Fibroblast of villous mesenchyme (primary cell): ENCODE data around the gene TMEM135. TPM values are rescaled to one million over a fixed set of nuclear protein-coding genes. Genes with fewer than 3 reads are reported as not detected.
A peak's percentile ranks its signal among the peaks of the same experiment; 100 is the strongest.
"Not testable (repeated sequence)": the region's sequence is repeated elsewhere in the genome, so short reads cannot be mapped to it uniquely, and the experiment has no call there.

Experiments used
- DNase-seq: peaks from one replicate; pipeline ENCODE4 v3.0.0-alpha.2; 2010; ENCODE audit warnings: low read depth
- H3K4me3 ChIP-seq: 2 replicates; pipeline ENCODE4 v1.5.1; 2011; ENCODE audit warnings: low read depth, mild to moderate bottlenecking, low read length
- total RNA-seq: library from RNA; depleted of rRNA; stranded (reverse); fragments of >200 nt; gene quantifications from 2 replicates; pipeline ENCODE4 v1.2.3, GENCODE V29; 2012
- TF ChIP-seq, protein P1 (sequence below): IDR thresholded peaks from 2 replicates; pipeline ENCODE4 v1.5.1; 2012; ENCODE audit warnings: low read depth, mild to moderate bottlenecking, low read length; ENCODE audit not compliant: insufficient read depth

Gene TMEM135
- total RNA-seq, 1 donor = 35.4 TPM

DNA sequence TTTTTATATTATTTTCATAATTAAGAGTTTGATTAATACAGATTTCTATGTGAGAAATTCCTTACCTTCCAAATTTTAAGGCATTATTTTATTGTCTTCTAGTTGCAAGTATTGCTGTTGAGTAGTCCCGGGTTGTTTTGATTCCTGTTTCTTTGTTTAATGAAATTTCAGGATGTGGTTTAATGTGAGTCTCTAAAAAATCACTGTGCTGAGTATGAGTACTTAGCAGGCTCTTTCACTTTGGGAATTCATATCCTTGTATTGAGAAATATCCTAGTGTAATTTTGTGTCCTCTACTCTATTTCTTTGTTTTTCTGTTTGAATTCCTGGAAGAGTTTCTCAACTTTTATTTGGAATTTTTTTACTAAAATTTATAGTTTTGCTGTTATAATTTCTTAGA lies 113.2 kb downstream of the TMEM135 start:
- TF ChIP-seq, protein P1, sequence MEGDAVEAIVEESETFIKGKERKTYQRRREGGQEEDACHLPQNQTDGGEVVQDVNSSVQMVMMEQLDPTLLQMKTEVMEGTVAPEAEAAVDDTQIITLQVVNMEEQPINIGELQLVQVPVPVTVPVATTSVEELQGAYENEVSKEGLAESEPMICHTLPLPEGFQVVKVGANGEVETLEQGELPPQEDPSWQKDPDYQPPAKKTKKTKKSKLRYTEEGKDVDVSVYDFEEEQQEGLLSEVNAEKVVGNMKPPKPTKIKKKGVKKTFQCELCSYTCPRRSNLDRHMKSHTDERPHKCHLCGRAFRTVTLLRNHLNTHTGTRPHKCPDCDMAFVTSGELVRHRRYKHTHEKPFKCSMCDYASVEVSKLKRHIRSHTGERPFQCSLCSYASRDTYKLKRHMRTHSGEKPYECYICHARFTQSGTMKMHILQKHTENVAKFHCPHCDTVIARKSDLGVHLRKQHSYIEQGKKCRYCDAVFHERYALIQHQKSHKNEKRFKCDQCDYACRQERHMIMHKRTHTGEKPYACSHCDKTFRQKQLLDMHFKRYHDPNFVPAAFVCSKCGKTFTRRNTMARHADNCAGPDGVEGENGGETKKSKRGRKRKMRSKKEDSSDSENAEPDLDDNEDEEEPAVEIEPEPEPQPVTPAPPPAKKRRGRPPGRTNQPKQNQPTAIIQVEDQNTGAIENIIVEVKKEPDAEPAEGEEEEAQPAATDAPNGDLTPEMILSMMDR = no peak
- DNase-seq = peak; percentile 77
- no peak overlapping the region for H3K4me3 ChIP-seq

DNA sequence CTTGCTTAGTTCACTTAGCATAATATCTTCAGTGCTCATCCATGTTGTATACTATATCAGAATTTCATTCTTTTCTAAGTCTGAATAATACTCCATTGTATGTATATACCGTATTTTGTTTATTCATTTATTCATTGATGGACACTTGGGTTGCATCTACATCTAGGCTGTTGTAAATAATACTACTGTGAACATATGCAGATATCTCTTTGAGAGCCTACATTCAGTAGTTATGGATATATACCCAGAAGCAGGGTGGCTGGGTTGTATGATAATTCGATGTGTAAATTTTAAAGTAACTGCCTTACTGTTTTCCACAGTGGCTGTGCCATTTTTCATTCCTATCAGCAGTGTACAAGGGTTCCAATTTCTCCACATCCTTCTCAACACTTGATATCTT lies 116.5 kb downstream of the TMEM135 start:
- TF ChIP-seq, protein P1 = no peak
- H3K4me3 ChIP-seq = no peak overlapping the region
- no peak for DNase-seq

DNA sequence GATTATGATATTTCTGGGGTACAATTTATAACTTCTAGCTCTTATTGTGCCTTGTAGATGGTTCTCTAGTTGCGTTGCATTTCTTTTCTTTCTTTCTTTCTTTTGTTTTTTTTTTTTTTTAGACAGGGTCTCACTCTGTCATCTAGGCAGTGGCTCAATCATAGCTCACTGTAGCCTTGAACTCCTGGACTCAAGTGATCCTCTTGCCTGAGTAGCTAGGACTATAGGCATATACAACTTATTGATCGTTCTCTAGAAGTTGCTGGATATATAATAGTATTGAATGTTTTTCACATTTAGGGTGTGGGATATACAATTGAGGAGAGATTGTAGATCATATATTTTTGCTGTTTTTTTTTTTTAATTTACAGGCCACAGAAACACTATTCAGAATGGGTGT lies 119.2 kb downstream of the TMEM135 start:
- DNase-seq = no peak
- no peak overlapping the region for H3K4me3 ChIP-seq
- TF ChIP-seq, protein P1 = no peak

DNA sequence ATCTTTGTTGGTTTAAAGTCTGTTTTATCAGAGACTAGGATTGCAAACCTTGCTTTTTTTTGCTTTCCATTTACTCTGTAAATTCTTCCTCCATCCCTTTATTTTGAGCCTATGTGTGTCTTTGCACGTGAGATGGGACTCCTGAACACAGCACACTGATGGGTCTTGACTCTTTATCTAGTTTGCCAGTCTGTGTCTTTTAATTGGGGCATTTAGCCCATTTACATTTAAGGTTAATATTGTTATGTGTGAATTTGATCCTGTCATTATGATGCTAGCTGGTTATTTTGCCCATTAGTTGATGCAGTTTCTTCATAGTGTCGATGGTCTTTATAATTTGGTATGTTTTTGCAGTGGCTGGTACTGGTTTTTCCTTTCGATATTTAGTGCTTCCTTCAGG lies 131.3 kb downstream of the TMEM135 start:
- DNase-seq, H3K4me3 ChIP-seq: not testable (repeated sequence)

DNA sequence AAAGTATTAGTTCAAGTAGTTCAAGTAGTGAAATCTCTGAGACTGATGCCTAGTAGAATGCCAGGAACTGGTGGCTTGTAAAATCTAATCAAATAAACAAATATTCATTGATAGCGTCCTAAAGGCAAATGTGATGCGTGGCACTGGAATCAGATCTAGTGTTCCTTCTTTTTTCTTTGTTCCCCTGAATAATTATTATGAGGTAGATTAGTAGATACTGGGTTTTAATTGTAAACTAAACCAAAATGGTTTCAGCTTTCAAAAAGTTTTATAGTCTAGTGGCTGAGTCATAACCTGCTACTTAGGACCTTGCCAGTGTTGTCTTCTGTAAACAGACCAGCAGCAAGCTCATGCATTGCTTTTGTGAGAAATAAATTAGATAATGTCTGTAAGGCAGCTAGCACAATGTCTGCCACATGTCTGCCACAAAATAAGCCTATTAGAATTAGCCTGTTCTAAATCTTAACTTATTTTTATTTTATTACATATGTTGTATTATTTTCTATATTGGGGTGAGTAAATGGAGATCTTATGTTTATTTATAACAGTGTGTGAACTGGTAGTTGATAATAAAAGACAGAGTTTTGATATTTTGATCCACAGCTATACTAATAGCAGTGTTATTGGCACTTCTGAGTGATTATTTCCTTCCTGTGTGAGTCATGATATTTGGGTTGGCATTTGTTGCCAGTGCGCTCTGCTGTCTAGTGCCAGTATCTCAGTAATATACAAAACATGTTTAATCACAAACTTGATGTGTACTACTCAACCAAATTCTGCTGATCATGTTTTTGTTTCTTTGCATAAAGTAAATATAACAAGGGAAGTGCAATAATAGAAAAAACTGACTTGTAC lies 135.7 kb downstream of the TMEM135 start:
- TF ChIP-seq, protein P1 = no peak
- no peak overlapping the region for H3K4me3 ChIP-seq
- DNase-seq = peak; percentile 80

DNA sequence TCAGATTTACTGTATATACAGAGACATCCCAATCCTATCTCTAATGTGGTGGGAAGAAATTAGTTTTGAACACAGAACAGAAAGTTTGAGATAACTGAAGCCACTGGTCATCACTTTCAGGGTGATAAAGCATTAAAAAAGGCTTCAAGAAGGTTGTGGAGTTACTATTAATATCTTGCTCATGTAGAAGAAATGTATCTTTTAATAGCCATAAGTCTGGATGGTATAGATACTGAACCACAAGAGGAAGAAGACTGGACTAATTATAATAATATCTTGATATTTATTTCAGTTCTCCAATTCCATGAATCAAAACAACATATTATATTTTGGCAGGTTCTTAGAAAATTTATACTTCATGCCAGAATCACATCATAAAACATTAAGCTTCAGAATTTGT lies 137.1 kb downstream of the TMEM135 start:
- H3K4me3 ChIP-seq = no peak overlapping the region
- TF ChIP-seq, protein P1 = no peak
- no peak for DNase-seq

DNA sequence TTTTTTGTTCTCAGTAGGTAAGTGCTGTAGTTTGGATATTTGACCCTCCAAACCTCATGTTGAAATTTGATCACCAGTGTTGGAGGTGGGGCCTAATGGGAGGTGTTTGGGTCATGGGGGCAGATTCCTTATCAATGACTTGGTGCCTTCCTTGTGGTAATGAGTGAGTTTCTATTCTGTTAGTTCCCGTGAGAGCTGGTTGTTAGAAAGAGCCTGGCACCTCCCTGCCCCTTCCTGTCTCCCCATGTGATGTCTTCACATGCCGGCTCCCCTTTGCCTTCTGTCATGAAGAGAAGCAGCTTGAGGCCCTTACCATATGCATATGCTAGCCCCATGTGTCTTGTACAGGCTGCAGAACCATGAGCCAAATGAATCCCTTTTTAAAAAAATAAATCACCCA lies 138.3 kb downstream of the TMEM135 start:
- no peak for DNase-seq
- H3K4me3 ChIP-seq = no peak overlapping the region
- TF ChIP-seq, protein P1 = no peak
